ENCODE data around the gene PACS1. TPM values are rescaled to one million over a fixed set of nuclear protein-coding genes. Genes with fewer than 3 reads are reported as not detected.

Gene PACS1
- polyA plus RNA-seq, 1 of the 3 experiments (the other 2 are of a cell fraction), result 37.3 TPM

DNA sequence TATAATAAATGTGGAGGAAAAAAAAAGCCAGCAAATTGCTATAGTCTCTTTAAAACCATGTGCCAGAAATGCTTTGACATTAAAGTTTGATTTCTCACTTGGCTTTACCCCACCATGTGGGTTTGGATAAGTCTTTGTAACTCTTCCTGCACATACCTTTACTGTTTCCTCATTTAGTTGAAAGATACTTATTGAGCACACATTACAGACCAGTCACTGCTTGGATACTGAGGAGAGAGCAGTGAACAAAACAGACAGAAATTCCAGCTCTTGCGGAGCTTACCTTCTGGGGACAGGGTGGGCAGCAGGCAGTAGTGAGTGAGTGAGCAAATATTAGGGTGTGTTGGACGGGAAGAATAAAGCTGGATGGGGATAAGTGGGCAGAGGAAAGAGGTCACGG, 13.7 kb downstream of the PACS1 start:
- H3F3A ChIP-seq (replicated peaks; ENCODE audit: insufficient read depth), result peaks cover 18% of the 10 kb centered on the region
- H3K9me3 ChIP-seq, result no peaks in the 10 kb centered on the region
- no peak overlapping the region for H2AFZ ChIP-seq (ENCODE audit: low read depth)
- no peaks in the 10 kb centered on the region for H3K27me3 ChIP-seq (ENCODE audit: insufficient read depth)
- peaks cover 55% of the 10 kb centered on the region for H4K20me1 ChIP-seq (ENCODE audit: insufficient read depth)
- CTCF ChIA-PET, result interaction anchor here (1.0 to 8.2 kb wide), 6 partner anchors 14 to 50 kb away, joined by 3 to 71 read pairs (median 4); partner anchors contain the start of genes PACS1 and SF3B2
- H3K36me3 ChIP-seq (replicated peaks in 1 of 2; ENCODE audit: control insufficient read depth in 1 of 2, insufficient read depth in 2 of 2, low read length in 1 of 2), result peaks cover 4 to 5% of the 10 kb centered on the region in 2 experiments
- H3K4me3 ChIP-seq (ENCODE audit: low read depth in 2 of 2, low read length in 1 of 2), result no peak overlapping the region
- peaks cover 100% of the 10 kb centered on the region for H3K79me2 ChIP-seq (ENCODE audit: insufficient read depth)
- TF ChIP-seq MXI1 (IDR thresholded peaks at IDR 0.05; ENCODE audit: low read depth, low read length) (0 out of 2 replicates have a peak, but pooled peaks have one; percentile 4), MAX (IDR thresholded peaks at IDR 0.05; ENCODE audit: low read depth) (0 out of 2 replicates have a peak, but pooled peaks have one; percentile 31), TAF1 (IDR thresholded peaks at IDR 0.05; ENCODE audit: borderline replicate concordance, low read depth, low read length) (no peak)
- H3K4me2 ChIP-seq, result peak overlapping the region; percentile 46; the same call in 1 of the 2 replicates
- no peak for DNase-seq
- POLR2A ChIA-PET, result no interaction called here
- no peaks in the 10 kb centered on the region for H3K9me2 ChIP-seq
- H3K4me1 ChIP-seq (ENCODE audit: control insufficient read depth in 1 of 2, insufficient read depth in 2 of 2, low read depth in 1 of 2, low read length in 1 of 2), result peaks cover 47 to 51% of the 10 kb centered on the region in 2 experiments
- 88% methylated on average over 3 of the region's 3 CpGs for WGBS (ENCODE audit: low lambda C conversion rate)
- H3K27ac ChIP-seq (ENCODE audit: low read depth in 2 of 2, low read length in 1 of 2), result peak overlapping the region; percentile 80 to 94
- H3K9ac ChIP-seq, result no peak overlapping the region; the same call in 1 of the 2 replicates

- Histone ChIP-seq H4K20me1 (ENCODE audit: insufficient read depth) (peaks cover 58% of the 10 kb centered on the region), H3K4me1 (ENCODE audit: control insufficient read depth in 1 of 2, insufficient read depth in 2 of 2, low read depth in 1 of 2, low read length in 1 of 2) (peaks cover 43 to 50% of the 10 kb centered on the region in 2 experiments)
Observed at GRCh38 chr11:66084821-66085475, 14.9 kb downstream of the PACS1 start.

More at GRCh38 chr11:66084821-66085475, 14.9 kb downstream of the PACS1 start:
- peak overlapping the region; percentile 80 to 94; a peak in 3 of 4 replicates for H3K27ac ChIP-seq (ENCODE audit: low read depth in 2 of 2, low read length in 1 of 2)
- no peaks in the 10 kb centered on the region for H3K9me2 ChIP-seq
- ChIA-PET CTCF (interaction anchor here (0.8 to 8.2 kb wide), 5 partner anchors 15 to 169 kb away, joined by 3 to 71 read pairs (median 3); partner anchors contain the start of genes PACS1 and SF3B2), POLR2A (no interaction called here)
- H3K9me3 ChIP-seq, result no peaks in the 10 kb centered on the region
- no peak overlapping the region for H3K9ac ChIP-seq
- peaks cover 15% of the 10 kb centered on the region for H3F3A ChIP-seq (replicated peaks; ENCODE audit: insufficient read depth)
- peaks cover 2 to 12% of the 10 kb centered on the region in 2 experiments for H3K36me3 ChIP-seq (replicated peaks in 1 of 2; ENCODE audit: control insufficient read depth in 1 of 2, insufficient read depth in 2 of 2, low read length in 1 of 2)
- peaks cover 100% of the 10 kb centered on the region for H3K79me2 ChIP-seq (ENCODE audit: insufficient read depth)
- no peak overlapping the region for H3K4me3 ChIP-seq (ENCODE audit: low read depth in 2 of 2, low read length in 1 of 2)
- no peak overlapping the region for H2AFZ ChIP-seq (ENCODE audit: low read depth)
- H3K27me3 ChIP-seq (ENCODE audit: insufficient read depth), result no peaks in the 10 kb centered on the region
- WGBS (ENCODE audit: low lambda C conversion rate), result 74% methylated on average over 3 of the region's 3 CpGs
- H3K4me2 ChIP-seq, result no peak overlapping the region
- TF ChIP-seq, protein P1, sequence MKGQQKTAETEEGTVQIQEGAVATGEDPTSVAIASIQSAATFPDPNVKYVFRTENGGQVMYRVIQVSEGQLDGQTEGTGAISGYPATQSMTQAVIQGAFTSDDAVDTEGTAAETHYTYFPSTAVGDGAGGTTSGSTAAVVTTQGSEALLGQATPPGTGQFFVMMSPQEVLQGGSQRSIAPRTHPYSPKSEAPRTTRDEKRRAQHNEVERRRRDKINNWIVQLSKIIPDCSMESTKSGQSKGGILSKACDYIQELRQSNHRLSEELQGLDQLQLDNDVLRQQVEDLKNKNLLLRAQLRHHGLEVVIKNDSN (IDR thresholded peaks at IDR 0.05; ENCODE audit: borderline replicate concordance, low read depth), result no peak
- TF ChIP-seq FOXJ3 (CRISPR knock-in tag; IDR thresholded peaks at IDR 0.05) (no peak), FOSL2 (IDR thresholded peaks at IDR 0.05; ENCODE audit: borderline replicate concordance, low read depth) (no peak), ELF1 (IDR thresholded peaks at IDR 0.05) (no peak)
- TF ChIP-seq, protein P2, sequence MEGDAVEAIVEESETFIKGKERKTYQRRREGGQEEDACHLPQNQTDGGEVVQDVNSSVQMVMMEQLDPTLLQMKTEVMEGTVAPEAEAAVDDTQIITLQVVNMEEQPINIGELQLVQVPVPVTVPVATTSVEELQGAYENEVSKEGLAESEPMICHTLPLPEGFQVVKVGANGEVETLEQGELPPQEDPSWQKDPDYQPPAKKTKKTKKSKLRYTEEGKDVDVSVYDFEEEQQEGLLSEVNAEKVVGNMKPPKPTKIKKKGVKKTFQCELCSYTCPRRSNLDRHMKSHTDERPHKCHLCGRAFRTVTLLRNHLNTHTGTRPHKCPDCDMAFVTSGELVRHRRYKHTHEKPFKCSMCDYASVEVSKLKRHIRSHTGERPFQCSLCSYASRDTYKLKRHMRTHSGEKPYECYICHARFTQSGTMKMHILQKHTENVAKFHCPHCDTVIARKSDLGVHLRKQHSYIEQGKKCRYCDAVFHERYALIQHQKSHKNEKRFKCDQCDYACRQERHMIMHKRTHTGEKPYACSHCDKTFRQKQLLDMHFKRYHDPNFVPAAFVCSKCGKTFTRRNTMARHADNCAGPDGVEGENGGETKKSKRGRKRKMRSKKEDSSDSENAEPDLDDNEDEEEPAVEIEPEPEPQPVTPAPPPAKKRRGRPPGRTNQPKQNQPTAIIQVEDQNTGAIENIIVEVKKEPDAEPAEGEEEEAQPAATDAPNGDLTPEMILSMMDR (IDR thresholded peaks at IDR 0.05), result no peak
- DNase-seq, result no peak

All from SK-N-SH (cell line).